ENCODE results near the gene MIEN1. TPM values are rescaled to one million over a fixed set of nuclear protein-coding genes. Genes with fewer than 3 reads are reported as not detected.
"Not testable (repeated sequence)": the region's sequence is repeated elsewhere in the genome, so short reads cannot be mapped to it uniquely, and the experiment has no call there.

Gene MIEN1
- total RNA-seq, 1 donor from 2014 or later, result 12.6 TPM

GRCh38 chr17:39742126-39742855 is 12.0 kb upstream of the MIEN1 start:
- FAIRE-seq, result no peak
- no peak for DNase-seq (ENCODE audit: low spot score in 2 of 2)

DNA sequence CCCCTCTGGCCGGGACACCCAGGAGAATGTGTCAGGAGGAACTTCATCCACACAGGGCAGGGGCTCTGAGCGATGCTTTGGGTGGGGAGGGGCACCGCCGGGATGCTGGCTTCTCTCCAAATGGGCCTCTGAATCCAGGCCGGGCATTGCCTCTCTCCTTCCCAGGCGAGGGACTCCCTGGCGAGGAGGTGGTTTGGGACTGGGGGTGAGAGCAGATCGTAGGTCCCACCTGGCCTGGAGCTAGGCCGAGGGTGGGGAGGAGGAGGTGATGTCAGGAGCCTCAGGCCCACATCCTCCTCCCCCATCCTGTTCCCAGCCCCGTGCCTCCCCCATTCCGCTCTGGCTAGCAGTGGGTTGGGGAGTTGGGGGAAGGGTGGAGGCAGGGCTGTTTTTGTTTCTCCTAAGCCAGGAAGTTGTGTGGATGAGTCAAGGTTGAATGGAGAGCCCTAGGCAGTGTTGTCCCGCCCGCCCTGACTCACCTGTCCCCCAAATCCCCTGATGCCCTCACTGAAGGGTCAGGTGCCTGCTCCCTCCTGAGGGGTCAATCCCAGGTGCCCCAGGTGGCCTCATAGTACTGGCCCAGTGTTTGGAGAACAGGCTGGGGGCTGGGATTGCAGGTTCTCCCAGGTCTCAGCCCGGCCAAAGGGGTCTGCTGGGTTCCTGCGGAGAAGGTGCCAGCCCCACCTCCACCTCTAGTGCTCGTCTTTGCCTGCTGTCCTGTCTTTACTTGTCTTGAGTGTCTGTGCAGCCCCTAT is 10.2 kb upstream of the MIEN1 start:
- FAIRE-seq (no peak), DNase-seq (ENCODE audit: low spot score in 2 of 2) (no peak)

DNA sequence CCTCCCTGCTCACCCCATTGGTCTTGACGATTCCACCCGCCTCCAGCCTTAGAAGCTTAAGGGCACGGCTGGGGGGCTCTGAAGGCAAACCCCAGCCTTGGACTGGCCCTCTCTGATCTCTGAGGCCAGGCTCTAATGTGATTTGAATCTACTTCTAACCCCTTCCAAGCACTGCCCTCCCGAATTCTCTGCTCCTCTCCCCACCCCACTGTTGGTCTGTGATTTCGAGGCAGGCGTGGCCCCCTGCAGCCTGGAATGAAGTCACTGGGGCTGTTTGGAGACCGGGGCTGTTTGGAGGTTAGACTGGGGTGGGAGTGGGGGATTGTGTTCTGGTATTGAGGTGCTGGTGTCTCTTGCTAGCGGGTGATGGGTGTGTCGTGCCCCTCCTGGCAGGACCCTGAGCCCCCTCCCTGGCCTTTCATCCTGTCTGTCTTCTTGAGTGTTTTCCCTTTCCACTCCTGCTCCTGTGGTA is 9.6 kb upstream of the MIEN1 start:
- FAIRE-seq (no peak), DNase-seq (ENCODE audit: low spot score in 2 of 2) (no peak)

DNA sequence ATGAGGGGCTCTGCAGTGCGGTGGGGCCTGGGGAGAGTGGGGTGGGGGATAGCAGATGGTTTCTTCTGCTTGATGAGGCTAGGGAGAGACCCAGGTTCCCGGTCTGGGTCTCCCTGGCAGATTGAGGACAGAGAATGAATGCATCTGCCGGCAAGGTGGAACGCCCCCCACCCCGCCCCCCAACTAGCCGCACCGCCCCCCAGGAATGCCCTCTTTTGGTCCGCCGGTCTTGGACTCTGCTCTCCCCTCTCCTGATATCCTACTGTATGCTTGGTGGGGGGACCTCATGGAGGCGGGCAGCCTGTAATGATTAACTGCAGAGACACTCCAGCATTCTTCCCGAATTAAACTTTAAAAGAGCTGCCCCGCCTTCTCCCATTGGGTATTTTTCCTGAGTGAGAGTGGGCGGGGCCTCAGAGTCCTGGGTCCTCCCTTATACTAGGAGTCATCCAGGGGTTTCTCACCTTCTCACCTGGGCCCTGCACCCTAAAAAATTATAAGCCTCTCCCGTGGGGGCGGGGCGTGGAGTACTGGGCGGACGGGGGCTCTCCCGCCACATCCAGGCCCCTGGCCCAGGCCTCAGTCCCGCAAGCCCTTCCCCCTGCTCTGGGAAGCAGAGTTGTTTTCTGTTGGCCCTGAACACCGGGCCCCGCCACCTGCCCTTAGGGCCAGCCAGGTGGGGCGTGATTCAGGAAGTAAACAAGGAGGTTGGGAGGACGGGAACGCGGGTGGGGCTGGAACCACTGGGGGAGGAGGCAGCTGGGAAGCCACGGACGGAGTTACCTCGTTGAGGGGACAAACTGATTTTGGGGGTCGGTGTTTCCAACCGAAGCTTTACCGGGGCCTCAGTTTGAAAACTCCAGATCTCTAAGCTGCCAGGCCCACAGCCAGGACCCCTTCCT is 8.9 kb upstream of the MIEN1 start:
- FAIRE-seq (no peak), DNase-seq (ENCODE audit: low spot score in 2 of 2) (no peak)

DNA sequence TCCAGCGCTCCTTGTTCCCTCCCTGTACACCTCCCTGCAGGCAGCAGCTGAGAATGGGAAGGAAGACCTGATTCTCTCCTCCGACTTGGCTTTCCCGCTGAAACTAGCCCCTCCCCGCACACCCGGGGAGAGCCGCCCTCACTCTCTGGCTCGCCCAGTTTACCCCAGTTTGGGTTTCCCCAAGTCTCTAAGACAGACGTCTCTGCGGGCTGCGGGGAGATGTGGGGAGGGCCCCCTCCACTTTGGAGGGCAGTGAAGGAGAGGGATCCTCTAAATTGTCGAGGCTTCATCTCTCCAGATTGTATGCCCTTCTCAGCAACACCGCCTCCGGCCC is 8.2 kb upstream of the MIEN1 start:
- DNase-seq (ENCODE audit: low spot score in 2 of 2) (no peak), FAIRE-seq (no peak)

DNA sequence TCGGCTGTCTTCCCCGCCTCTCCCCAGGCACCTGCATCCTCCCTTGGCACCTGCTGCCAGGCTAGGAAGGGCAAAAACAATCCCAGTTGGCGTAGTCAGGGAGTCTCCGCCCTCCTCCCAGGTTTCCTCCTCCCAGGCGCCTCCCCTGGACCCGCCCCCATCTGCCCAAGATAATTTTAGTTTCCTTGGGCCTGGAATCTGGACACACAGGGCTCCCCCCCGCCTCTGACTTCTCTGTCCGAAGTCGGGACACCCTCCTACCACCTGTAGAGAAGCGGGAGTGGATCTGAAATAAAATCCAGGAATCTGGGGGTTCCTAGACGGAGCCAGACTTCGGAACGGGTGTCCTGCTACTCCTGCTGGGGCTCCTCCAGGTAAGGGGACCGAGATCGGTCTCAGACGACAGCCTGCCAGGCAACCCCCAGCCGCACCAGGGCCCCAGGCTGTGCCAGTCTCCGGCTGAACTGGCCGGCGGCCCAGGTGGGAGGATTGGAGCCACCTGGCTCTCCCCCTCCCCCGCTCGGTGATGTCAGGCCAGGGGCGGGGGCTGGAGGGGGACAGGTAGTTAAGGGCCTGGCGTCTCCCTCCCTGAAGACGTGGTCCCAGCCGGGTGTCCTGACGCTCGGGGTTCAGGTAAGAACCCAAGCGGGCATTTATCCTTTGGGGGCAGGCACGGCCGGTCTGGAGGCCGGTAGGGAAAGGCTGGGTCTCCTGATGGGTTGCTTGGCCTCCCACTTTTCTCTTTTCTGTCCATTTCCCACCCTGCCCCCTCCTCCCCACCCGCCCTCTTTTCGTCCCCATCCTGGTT is 7.6 kb upstream of the MIEN1 start, which contains the start of gene GRB7:
TSS of gene GRB7 (plus strand) at position 179 of the 808 bp plus-strand sequence. CDS start 4,364 bp downstream, outside the sequence.
- DNase-seq (ENCODE audit: low spot score in 2 of 2) (no peak), FAIRE-seq (no peak)

GRCh38 chr17:39737206-39737759 is 7.0 kb upstream of the MIEN1 start:
- FAIRE-seq (no peak), DNase-seq (ENCODE audit: low spot score in 2 of 2) (no peak)

GRCh38 chr17:39736319-39737165 is 6.2 kb upstream of the MIEN1 start:
- FAIRE-seq (no peak), DNase-seq (ENCODE audit: low spot score in 2 of 2) (no peak)

DNA sequence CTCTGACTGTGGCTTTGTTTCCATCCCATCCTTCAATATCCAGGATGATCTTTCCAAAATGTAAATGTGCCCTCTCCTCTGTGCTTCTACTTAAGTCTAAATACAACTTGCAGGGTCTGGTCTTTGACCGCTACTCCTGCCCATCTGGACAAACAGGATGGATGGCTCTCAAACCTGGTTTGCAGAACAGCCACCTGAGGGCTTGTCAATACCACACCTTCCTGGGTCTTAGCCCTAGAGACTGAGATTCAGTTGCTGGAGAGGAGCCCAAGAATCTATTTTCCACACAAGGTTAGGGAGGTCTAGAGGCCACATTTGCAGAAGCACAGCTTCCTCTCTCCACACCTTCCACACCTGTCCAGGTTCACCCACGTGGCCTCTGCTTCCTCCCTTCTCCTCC is 5.5 kb upstream of the MIEN1 start:
- no peak for DNase-seq (ENCODE audit: low spot score in 2 of 2)
- FAIRE-seq, result no peak

- no peak for DNase-seq (ENCODE audit: low spot score in 2 of 2)
- no peak for FAIRE-seq
Measured at GRCh38 chr17:39732586-39732985, 2.3 kb upstream of the MIEN1 start.

GRCh38 chr17:39729280-39729851 is 966 bp downstream of the MIEN1 start:
- no peak for FAIRE-seq
- no peak for DNase-seq (ENCODE audit: low spot score in 2 of 2)

DNA sequence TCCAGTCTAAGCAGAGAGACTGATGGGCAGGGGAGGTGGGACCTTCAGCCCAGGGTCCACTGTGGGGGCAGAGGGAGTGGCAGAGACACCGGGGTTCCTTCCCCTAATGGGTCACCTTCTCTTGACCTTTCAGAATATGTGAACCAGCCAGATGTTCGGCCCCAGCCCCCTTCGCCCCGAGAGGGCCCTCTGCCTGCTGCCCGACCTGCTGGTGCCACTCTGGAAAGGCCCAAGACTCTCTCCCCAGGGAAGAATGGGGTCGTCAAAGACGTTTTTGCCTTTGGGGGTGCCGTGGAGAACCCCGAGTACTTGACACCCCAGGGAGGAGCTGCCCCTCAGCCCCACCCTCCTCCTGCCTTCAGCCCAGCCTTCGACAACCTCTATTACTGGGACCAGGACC is 2.8 kb downstream of the MIEN1 start:
- DNase-seq (ENCODE audit: low spot score in 2 of 2), result no peak
- FAIRE-seq, result no peak

DNA sequence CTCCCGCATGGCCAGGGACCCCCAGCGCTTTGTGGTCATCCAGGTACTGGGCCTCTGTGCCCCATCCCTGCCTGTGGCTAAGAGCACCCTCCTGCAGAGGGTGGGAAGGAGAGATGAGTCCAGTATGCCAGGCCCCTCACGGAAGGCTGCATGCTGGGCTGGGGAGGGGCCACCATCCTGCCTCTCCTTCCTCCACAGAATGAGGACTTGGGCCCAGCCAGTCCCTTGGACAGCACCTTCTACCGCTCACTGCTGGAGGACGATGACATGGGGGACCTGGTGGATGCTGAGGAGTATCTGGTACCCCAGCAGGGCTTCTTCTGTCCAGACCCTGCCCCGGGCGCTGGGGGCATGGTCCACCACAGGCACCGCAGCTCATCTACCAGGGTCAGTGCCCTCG is 3.7 kb downstream of the MIEN1 start:
- FAIRE-seq (no peak), DNase-seq (ENCODE audit: low spot score in 2 of 2) (no peak)

DNA sequence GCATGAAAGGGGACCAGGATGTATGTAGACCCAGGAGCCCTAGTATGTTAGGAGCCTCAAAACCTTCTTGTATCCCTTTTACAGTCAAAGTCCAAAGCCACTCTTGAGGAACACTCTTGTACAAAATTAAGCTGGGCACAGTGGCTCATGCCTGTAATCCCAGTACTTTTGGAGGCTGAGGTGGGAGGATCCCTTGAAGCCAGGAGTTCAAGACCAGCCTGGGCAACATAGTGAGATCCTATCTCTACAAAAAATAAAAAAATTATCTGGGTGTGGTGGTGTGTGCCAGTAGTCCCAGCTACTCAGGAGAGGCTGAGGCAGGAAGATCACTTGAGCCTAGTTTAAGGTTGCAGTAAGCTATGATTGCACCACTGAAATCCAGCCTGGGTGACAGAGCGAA is 4.4 kb downstream of the MIEN1 start:
- FAIRE-seq; DNase-seq (ENCODE audit: low spot score in 2 of 2): not testable (repeated sequence)

DNA sequence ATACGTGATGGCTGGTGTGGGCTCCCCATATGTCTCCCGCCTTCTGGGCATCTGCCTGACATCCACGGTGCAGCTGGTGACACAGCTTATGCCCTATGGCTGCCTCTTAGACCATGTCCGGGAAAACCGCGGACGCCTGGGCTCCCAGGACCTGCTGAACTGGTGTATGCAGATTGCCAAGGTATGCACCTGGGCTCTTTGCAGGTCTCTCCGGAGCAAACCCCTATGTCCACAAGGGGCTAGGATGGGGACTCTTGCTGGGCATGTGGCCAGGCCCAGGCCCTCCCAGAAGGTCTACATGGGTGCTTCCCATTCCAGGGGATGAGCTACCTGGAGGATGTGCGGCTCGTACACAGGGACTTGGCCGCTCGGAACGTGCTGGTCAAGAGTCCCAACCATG is 5.6 kb downstream of the MIEN1 start:
- DNase-seq (ENCODE audit: low spot score in 2 of 2) (no peak), FAIRE-seq (no peak)

DNA sequence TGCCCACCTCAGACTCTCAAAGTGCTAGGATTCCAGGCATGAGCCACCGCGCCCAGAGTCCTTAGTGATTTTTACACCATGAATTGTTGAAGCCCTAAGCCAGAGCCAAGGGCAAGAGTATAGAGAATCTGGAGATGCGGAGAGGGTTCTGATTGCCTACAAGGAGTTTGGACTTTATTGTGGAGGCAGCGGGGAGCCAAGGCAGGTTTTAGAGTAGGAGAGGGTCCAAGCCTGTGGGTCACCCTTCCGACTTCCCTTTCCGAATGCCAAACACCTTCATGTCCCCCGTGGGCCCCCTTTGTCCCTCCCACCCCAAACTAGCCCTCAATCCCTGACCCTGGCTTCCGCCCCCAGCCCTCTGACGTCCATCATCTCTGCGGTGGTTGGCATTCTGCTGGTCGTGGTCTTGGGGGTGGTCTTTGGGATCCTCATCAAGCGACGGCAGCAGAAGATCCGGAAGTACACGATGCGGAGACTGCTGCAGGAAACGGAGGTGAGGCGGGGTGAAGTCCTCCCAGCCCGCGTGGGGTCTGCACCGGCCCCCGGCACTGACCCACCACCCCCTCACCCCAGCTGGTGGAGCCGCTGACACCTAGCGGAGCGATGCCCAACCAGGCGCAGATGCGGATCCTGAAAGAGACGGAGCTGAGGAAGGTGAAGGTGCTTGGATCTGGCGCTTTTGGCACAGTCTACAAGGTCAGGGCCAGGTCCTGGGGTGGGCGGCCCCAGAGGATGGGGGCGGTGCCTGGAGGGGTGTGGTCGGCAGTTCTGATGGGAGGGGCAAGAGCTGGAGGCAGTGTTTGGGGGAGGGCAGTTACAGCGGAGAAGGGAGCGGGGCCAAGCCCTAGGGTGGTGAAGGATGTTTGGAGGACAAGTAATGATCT is 7.1 kb downstream of the MIEN1 start:
- no peak for DNase-seq (ENCODE audit: low spot score in 2 of 2)

DNA sequence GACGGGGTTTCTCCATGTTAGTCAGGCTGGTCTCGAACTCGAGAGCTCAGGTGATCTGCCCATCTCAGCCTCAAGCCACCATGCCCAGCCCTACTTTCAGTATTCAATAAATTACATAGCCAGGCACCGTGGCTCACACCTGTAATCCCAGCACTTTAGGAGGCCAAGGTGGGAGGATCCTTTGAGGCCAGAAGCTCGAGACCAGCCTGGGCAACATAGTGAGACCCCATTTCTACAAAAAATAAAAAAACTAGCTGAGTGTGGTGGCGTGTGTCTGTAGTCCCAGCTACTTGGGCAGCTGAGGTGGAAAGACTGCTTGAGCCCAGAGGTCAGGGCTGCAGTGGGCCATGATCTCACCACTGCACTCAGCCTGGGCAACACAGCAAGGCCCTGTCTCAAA is 8.2 kb downstream of the MIEN1 start:
- DNase-seq (ENCODE audit: low spot score in 2 of 2), result no peak
- no peak for FAIRE-seq

More for the DNA sequence above, 7.1 kb downstream of the MIEN1 start:
- no peak for FAIRE-seq

Data from frontal cortex (tissue), 4 donors.